Glutamatergic neuron (in vitro differentiated cells): ENCODE data around the gene CNOT3. TPM values are rescaled to one million over a fixed set of nuclear protein-coding genes. Genes with fewer than 3 reads are reported as not detected.

Experiments used
- DNase-seq: peaks from one replicate; pipeline ENCODE4 v3.0.0; 2022
- H3K27ac Mint-ChIP-seq: one replicate; pipeline ENCODE4 v1.8.0; 2020; ENCODE audit warnings: mild to moderate bottlenecking, mixed read lengths, inconsistent platforms; ENCODE audit not compliant: unreplicated experiment
- H3K27me3 Mint-ChIP-seq: one replicate; pipeline ENCODE4 v1.8.0; 2020; ENCODE audit warnings: mild to moderate bottlenecking, moderate library complexity, mixed read lengths, inconsistent platforms; ENCODE audit not compliant: unreplicated experiment
- H3K36me3 Mint-ChIP-seq: one replicate; pipeline ENCODE4 v1.8.0; 2020; ENCODE audit warnings: mild to moderate bottlenecking, mixed read lengths, inconsistent platforms; ENCODE audit not compliant: unreplicated experiment
- H3K4me1 Mint-ChIP-seq: one replicate; pipeline ENCODE4 v1.8.0; 2020; ENCODE audit warnings: mild to moderate bottlenecking, low read depth, mixed read lengths, inconsistent platforms; ENCODE audit not compliant: unreplicated experiment
- H3K4me3 Mint-ChIP-seq: one replicate; pipeline ENCODE4 v1.8.0; 2020; ENCODE audit warnings: mild to moderate bottlenecking, mixed read lengths, inconsistent platforms; ENCODE audit not compliant: unreplicated experiment
- H3K9me3 Mint-ChIP-seq: one replicate; pipeline ENCODE4 v1.8.0; 2020; ENCODE audit warnings: mild to moderate bottlenecking, moderate library complexity, mixed read lengths, inconsistent platforms; ENCODE audit not compliant: unreplicated experiment
- CTCF ChIP-seq: fragments of 200-600 bp; sonication (generic); IDR thresholded peaks from one replicate; pipeline ENCODE4 v1.5.0; 2021; ENCODE audit not compliant: partially characterized antibody, unreplicated experiment
- total RNA-seq: library from RNA; stranded (reverse); fragmentation: NEBNext Ultra II Directional; extraction: Animal tissue kit (Norgen Biotek cat#: 25700); gene quantifications from one replicate; pipeline ENCODE4 v1.2.1, GENCODE V29; 2021; ENCODE audit not compliant: unreplicated experiment

The CNOT3 gene
- total RNA-seq, 1 donor from 2014 or later: 56.9 TPM

DNA sequence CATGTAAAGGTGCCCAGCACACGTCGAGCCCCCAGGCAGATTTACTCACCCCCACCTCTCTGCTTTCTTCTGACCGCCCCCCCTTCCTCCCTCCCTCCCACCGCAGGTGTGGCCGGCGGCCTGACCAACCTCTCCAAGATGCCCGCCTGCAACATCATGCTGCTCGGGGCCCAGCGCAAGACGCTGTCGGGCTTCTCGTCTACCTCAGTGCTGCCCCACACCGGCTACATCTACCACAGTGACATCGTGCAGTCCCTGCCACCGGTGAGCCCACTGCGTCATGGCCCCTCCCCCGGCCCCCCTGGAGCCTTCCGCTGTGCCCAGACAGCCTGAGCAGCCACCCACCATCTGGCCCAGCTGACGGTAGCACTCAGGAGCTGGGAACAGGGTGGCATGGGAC is 13.2 kb upstream of the CNOT3 start:
- no peak for TF ChIP-seq CTCF
- Mint-ChIP-seq H3K27me3 (peaks cover 3% of the 10 kb centered on the region), H3K4me1 (no peaks in the 10 kb centered on the region), H3K36me3 (no peaks in the 10 kb centered on the region), H3K27ac (no peak overlapping the region), H3K9me3 (peaks cover 2% of the 10 kb centered on the region), H3K4me3 (no peak overlapping the region)
- DNase-seq: no peak

- no peaks in the 10 kb centered on the region for H3K4me1 Mint-ChIP-seq
- peaks cover 1% of the 10 kb centered on the region for H3K27me3 Mint-ChIP-seq
- no peak overlapping the region for H3K27ac Mint-ChIP-seq
- DNase-seq: no peak
- H3K36me3 Mint-ChIP-seq: no peaks in the 10 kb centered on the region
- no peak overlapping the region for H3K4me3 Mint-ChIP-seq
- TF ChIP-seq CTCF: no peak
- H3K9me3 Mint-ChIP-seq: no peaks in the 10 kb centered on the region
These were observed 11.8 kb upstream of the CNOT3 start for GRCh38 chr19:54125713-54126112.

- DNase-seq: no peak
- H3K4me3 Mint-ChIP-seq: no peak overlapping the region
- no peak overlapping the region for H3K27ac Mint-ChIP-seq
- H3K36me3 Mint-ChIP-seq: no peaks in the 10 kb centered on the region
- H3K4me1 Mint-ChIP-seq: no peaks in the 10 kb centered on the region
- H3K27me3 Mint-ChIP-seq: peaks cover under 1% of the 10 kb centered on the region
- H3K9me3 Mint-ChIP-seq: no peaks in the 10 kb centered on the region
- no peak for TF ChIP-seq CTCF
These were observed 9.7 kb upstream of the CNOT3 start for GRCh38 chr19:54127688-54128440.

GRCh38 chr19:54128441-54128725 is 9.2 kb upstream of the CNOT3 start:
- no peak for DNase-seq
- H3K4me1 Mint-ChIP-seq: no peaks in the 10 kb centered on the region
- H3K9me3 Mint-ChIP-seq: no peaks in the 10 kb centered on the region
- H3K27ac Mint-ChIP-seq: no peak overlapping the region
- no peaks in the 10 kb centered on the region for H3K36me3 Mint-ChIP-seq
- no peaks in the 10 kb centered on the region for H3K27me3 Mint-ChIP-seq
- TF ChIP-seq CTCF: no peak
- no peak overlapping the region for H3K4me3 Mint-ChIP-seq

DNA sequence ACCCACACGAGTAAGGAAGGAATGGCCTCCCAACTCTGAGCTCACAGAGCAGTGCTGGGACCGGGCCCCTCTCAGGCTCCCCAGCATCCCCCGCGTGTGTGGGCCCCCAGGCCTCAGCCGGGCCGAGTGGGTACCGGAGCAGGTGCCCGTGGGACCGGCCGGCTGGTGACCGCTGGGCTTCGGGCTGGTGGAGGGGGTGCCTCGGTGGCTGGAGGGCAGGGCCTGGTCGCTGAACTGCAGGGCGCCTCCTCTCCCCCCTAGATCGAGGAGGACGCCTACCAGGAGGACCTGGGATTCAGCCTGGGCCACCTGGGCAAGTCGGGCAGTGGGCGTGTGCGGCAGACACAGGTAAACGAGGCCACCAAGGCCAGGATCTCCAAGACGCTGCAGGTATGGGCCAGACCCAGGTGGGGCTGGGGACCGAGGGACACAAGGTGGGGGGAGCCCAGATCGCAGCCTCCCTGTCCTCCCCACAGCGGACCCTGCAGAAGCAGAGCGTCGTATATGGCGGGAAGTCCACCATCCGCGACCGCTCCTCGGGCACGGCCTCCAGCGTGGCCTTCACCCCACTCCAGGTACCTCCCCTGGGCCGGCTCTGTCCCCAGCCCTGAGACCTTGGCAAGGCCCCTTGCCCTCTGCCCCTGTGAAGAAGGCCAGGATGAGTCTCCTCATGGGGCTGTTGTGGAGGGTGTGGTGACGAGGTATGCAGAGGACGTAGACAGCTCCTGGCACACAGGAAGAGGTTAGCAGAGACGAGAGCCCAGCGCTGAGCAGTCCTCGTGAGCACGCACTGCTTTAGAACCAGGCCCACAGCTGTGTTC is 8.6 kb upstream of the CNOT3 start:
- Mint-ChIP-seq H3K4me3 (no peak overlapping the region), H3K9me3 (no peaks in the 10 kb centered on the region), H3K36me3 (no peaks in the 10 kb centered on the region), H3K27ac (no peak overlapping the region), H3K4me1 (no peaks in the 10 kb centered on the region), H3K27me3 (no peaks in the 10 kb centered on the region)
- no peak for TF ChIP-seq CTCF
- DNase-seq: no peak
